Middle frontal gyrus (tissue), 1 donor: ENCODE measurements around the gene PEAK3.

ENCODE experiments used
- DNase-seq: peaks from one replicate; pipeline ENCODE4 v3.0.0-alpha.2; 2015; ENCODE audit warnings: low spot score; ENCODE audit errors: extremely low spot score

PEAK3 gene

DNA sequence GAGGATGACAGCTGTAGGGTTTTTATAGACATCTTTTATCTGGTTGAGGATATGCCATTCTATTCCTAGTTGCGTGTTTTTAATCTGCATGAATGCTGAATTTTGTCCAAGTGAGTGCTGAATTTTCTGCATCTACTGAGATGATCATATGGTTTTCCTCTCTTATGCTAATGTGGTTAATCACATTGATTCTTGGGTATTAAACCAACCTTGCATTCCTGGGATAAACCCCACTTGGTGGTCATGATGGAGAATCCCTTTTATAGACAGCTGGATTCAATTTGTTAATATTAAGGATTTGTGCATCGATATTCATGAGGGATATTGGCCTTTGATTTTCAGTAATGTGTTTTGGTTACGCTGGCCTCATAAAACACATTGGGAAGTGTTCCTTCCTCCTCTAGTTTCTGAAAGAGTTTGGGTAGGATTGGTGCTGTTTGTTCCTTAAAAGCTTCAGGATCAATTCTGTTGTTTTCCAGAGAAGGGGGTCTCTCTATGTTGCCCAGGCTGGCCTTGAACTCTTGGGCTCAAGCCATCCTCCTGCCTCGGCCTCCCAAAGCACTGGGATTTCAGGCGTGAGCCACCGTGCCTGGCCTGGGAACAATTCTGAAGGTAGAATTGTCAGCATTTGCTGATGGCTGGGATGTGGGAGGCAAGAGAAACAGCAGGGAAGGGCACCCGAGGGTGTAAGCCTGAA lies 33.3 kb upstream of the PEAK3 start:
- DNase-seq, result no peak

- DNase-seq, result no peak
These were observed 31.0 kb upstream of the PEAK3 start for GRCh38 chr19:2312820-2313501.

DNA sequence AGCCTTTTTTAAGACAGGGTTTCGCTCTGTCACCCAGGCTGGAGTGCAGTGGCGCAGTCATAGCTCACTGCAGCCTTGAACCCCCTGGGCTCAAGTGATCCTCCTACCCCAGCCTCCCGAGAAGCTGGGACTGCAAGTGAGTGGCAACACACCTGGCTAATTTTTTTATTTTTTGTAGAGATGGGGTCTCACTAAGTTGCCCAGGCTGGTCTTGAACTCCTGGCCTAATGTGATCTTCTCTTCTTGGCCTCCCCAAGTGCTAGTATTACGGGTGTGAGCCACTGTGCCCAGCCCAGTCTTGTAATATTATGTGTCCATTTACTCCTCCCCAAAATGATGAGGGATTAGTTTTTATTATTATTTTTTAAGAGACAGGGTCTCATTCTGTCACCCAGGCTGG lies 29.1 kb upstream of the PEAK3 start:
- no peak for DNase-seq

DNA sequence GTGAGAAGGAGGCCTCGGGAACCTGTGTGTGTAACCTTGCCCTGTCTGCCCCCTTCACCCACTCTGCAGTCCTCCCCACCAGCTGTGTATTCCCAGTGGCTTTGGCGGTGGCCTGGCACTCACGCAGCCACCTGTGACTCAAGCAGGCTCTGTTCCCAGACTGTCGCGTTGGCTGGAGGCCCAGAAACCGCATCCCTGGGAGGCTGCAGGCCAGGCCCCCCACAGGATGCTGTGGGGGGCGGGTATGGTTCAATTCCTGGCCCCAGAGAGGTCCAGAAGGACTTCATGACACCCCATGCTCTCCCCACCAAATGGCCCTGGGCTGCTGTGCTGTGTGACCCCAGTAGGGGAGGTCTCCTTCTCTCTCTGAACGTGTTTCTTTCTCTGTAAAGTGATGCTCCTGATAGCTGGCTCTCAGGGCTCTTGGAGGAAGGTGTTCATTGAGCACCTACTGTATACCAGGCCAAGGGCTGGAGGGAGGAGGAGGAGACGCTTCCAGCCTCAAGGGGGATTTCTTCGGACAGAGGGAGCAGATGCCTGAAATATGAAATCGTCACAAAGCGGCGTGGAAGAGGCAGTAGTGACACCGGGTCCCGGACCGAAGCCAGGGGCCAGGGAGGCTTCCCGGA lies 27.9 kb upstream of the PEAK3 start:
- no peak for DNase-seq

DNA sequence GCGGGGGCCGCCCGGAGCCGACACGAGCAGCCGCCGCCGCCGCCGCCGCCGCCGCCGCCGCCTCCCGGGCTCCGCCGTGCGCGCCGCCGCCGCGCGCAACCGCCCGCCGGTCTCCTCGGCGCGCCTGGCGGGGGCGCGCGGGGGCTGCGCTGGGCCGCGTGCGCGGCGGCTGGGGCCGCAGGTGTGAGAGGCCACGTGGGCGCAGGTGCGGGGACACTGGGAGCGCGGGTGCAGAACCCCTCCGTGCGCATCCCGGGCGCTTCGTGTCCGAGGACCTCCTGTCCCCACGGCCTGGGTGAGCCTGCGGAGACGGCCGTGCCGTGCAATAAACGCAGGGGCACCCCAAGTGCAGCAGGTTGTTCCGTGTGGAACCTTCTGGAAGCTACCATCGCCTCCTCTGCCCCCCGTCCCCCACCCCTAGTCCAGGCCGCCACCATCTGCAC lies 26.2 kb upstream of the PEAK3 start, which contains the start of gene LINGO3:
Gene LINGO3, minus strand, starts transcription at position 41 of the 443 bp plus-strand sequence. CDS start 16,378 bp downstream, outside the sequence.
- DNase-seq, result no peak

- DNase-seq, result no peak
These were observed 25.6 kb upstream of the PEAK3 start for GRCh38 chr19:2307518-2308012.

DNA sequence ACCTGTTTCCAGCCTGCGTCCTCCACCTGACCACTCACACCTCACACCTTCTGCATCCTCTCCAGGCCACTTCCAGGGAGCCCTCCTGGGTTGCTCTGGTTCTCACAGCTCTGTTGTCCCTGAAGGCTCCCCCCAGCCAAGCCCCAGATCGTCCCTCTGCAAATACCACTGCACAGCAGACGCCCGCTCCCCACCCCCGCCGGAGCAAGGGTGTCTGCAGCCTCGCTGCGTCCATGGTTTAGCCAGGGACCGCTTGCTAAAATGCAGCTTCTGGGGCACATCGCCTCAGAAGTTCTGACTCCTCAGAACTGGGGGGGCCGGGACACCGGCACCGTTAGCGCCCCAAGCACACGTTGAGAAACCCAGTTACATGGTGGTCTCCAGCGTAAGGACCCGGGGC lies 25.0 kb upstream of the PEAK3 start:
- no peak for DNase-seq

DNA sequence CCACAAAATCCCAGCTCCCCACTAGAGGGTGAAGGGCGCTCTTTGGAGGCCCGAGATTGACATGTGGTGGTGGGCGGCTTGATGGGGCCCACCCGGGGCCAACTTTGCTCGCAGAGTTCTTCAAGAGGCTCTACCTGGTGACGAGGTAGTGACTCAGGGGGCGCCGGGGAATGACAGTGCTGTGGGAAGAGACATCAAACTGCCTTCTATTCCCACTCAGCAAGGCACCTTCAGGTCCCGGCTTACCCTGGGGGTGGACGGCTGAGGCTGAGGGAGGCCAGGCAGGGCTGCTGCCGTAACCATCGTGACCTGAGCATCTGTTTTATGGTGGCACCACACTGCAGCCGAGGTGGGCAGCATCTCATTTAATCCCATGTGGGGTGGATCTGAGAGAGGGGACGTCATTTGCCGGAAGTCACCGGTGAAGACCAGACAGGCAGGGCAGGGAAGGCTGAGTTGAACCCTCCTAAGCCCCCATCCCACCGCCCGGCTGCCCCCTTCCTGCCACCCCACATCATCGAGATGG lies 24.4 kb upstream of the PEAK3 start:
- no peak for DNase-seq

DNA sequence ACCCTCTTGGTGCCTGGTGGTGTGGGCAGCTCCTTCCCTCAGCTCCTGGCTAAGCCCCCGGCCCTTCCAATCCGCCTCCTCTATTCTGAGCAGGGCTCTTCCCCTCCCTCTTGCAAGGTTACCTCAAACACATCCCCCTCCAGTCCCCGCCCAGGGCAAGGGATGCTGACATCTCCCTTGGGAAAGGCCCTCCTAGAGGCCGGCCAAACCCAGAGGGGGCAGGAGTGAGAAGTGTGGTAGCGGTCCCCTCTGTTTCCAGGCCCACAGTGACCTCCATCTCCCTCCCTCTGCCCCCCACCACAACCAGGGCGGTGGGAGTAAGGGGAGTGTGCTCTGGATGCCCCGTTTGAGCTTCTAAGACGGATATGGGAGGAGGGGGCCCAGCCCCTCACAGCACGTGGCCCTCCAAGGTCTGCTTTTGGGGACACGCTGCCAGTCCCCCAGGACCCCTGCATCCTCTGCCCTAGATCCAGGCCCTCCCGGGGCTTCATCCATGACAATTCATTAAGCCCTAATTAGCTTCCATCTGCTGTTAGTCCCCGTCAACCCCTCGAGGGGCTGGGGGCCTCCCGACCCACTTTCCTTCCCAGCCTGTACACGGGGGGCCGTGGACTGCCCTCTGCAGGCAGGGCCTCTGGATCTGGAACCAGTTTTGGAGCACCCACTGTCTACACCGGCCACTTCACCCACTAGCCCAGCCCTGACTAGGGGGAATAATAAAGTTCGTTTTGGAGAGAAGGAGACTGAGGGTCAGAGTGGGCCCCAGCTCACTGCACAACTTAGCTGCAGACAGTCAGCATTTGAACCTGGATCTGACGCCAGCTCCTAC lies 23.7 kb upstream of the PEAK3 start:
- DNase-seq, result no peak

DNA sequence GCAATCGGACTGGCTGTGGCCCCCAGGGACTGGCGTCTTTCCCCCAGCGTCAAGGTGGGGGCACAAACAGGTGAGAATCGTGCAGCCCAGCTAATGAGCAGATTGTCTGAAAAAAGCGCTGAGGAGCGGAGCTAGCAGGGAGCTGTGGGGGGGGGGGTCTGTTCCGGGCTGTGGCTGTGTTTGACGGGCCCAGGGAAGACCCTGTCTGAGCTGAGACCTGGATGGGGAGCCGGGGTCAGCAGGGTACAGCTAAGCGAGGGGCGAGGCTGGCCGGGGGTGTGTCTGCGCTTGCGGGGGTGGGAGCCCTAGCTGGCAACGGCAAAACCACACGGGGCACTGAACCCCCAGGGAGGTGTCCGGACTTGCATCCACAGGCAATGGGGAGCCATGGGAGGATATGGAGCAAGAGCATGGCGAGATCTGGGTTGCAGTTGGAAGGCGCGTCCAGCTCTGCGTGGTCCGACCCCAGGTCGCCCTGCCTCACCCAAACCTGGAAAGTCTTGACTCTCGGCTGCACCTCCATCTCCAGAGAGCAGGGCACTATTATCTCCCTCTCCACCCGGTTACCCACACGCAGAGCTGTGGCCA lies 21.3 kb upstream of the PEAK3 start:
- DNase-seq, result no peak

DNA sequence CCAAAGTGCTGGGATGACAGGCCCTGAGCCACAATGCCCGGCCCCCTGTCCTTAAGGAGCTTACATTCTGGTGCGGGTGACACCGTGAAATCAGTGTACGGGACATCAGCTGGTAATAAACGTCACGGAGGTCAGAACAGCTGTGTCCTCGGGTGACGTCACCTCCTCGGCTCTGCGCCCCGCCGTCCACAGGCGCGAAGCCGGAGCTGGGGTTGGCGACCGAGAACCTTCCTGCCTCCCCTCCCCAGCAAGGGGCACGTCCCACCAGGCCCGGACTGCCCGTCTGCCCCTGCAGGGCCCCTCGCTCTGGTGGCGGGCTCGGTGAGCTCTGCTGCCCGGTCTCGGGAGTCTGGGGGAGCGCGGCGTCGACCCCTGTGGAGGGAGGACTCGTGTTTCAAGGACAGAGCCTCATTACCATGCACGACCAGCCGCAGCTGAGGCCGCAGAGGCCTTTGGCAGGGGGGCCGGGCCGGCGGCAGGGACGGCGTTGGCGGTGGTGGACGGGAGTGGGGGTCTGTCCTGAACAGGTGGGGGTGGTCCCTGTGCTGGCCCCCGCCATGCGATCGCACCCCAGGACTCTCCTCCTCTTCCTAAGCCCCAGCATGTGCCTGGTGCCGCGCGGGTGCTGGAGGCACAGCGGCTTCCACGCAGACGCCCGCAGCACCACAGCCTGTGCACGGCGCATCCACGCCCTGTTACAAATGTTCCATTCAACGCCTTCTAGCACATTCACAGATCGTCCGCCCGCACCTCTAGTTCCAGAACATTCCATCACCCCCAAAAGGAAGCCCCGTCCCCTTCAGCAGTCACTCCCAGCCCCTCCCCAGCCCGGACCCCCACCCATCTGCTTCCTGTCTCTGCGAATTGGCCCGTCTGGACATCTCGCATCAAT lies 20.6 kb upstream of the PEAK3 start:
- DNase-seq, result no peak

DNA sequence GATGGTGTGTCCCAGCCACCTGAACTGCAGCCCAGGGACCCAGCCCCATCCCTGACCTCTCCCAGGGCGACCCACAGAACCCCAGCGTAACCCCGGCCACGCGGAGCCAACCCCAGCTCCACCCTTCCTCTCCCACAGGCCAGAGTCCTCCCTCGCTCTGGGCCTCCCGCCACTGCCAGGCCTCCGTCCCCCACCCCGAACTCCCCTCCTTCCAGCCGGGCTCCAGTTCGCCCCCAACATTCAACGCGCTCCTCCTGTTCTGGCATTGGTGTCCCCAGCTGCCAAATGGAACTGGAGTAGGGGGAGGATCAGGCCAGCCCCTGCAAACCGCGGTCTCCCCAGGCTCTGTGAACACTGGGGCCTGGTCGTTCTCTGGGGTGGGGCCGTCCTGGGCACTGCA lies 18.6 kb upstream of the PEAK3 start:
- DNase-seq, result no peak

- DNase-seq, result no peak
These were observed 14.2 kb upstream of the PEAK3 start for GRCh38 chr19:2296141-2296540.

GRCh38 chr19:2294687-2295335 lies 12.8 kb upstream of the PEAK3 start:
- DNase-seq, result no peak

GRCh38 chr19:2291185-2291751 lies 9.3 kb upstream of the PEAK3 start:
- no peak for DNase-seq

DNA sequence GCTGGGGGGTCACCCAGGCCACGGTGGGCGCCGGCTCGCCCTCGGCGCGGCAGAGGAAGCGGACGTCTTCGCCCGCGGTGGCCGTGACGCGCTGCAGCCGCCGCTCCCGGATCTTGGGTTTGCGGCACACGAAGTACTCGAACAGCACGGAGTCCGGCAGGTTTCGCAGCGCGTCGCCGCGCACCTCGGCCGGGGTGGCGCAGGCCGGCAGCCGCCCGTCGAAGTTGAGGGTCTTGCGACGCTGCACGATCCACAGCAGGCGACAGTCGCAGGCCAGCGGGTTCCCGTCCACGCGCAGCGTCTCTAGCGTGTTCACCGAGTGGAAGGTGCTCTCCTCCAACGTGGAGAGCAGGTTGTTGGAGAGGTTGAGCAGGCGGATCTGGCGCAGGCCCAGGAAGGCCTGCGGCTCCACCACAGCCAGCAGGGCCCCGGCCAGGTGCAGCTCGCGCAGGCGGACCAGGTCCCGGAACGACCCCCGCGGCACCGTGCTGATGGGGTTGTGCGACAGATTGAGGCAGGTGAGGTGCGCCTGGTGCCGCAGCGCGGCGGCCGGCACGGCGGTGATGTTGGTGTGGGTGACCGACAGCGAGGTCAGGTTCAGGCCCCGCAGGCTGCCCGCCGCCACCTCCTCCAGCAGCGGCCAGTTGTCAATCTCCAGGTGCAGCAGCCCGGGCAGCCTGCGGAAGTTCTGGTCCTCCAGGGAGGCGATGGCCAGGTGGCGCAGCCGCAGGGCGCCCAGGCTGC lies 8.6 kb upstream of the PEAK3 start:
- DNase-seq, result no peak

DNA sequence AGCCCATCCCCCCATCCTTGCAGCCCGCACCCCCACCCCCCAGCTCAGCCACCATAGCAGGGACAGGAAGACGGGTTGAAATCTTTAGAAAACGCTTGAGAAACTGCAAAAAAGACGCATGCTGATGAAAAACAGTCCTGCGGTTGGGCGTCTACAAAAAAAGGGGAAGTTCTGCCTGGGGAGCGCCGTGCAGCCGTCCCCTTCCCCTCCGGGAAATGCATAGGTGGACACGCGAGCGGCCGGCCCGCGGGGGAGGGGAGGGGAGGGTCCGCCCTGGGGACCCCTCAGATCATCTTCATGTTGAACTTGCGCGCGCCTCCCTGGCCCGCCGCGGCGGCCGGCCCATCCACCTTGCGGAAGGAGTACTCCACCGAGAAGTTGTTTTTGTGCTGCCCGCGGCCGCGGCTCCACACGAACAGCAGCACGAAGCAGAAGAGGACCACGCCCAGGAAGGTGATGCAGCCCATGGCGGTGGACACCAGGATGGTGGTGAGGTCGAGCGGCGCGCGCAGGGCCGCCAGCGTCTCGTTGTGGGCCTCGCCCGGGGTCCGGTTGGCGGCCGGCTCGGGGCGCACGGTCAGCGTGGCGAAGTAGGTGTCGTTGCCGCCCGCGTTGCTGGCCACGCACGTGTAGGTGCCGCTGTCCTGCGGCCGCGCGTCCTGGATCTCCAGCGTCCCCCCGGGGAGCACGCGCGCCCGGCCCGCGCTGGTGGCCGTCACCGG lies 7.9 kb upstream of the PEAK3 start:
- DNase-seq, result no peak
